ENCODE results near the gene ATP13A3. TPM values are rescaled to one million over a fixed set of nuclear protein-coding genes. Genes with fewer than 3 reads are reported as not detected.

The ATP13A3 gene
- total RNA-seq, 4 donors from 2014 or later: 55.6 to 166 (median 94.7) TPM

- Histone ChIP-seq H3K4me1 (peaks cover 9 to 45% (median 17%) of the 10 kb centered on the region in 3 donors), H3K9me3 (no peaks in the 10 kb centered on the region), H3K36me3 (no peaks in the 10 kb centered on the region), H3K27ac (no peak overlapping the region), H3K27me3 (no peaks in the 10 kb centered on the region), H3K4me3 (no peak overlapping the region)
- intact Hi-C loops (cut with DNase I): no loop called here
- no peak for DNase-seq
- WGBS, 2 donors: 59 to 78% methylated on average over 7 of the region's 7 CpGs
- no peak for TF ChIP-seq CTCF (IDR thresholded peaks at IDR 0.05)
- TF ChIP-seq POLR2A (IDR thresholded peaks at IDR 0.05): no peak
Measured at GRCh38 chr3:194489736-194490612, 3.2 kb upstream of the ATP13A3 start.

GRCh38 chr3:194488055-194488742 lies 1.4 kb upstream of the ATP13A3 start:
- 46 to 64% methylated on average over 6 to 8 of the region's 10 CpGs for whole genome bisulfite sequencing, 2 donors
- Histone ChIP-seq H3K36me3 (no peaks in the 10 kb centered on the region), H3K9me3 (no peaks in the 10 kb centered on the region), H3K4me3 (peak overlapping the region in 3 of 4 donors; percentile 61 to 85 (median 85)), H3K27me3 (no peaks in the 10 kb centered on the region), H3K27ac (peak overlapping the region; percentile 42 to 98 (median 90)), H3K4me1 (peaks cover 9 to 55% (median 22%) of the 10 kb centered on the region in 3 donors)
- intact Hi-C loops (cut with DNase I): no loop called here
- TF ChIP-seq CTCF (IDR thresholded peaks at IDR 0.05): no peak
- no peak for TF ChIP-seq POLR2A (IDR thresholded peaks at IDR 0.05)
- no peak for DNase-seq

DNA sequence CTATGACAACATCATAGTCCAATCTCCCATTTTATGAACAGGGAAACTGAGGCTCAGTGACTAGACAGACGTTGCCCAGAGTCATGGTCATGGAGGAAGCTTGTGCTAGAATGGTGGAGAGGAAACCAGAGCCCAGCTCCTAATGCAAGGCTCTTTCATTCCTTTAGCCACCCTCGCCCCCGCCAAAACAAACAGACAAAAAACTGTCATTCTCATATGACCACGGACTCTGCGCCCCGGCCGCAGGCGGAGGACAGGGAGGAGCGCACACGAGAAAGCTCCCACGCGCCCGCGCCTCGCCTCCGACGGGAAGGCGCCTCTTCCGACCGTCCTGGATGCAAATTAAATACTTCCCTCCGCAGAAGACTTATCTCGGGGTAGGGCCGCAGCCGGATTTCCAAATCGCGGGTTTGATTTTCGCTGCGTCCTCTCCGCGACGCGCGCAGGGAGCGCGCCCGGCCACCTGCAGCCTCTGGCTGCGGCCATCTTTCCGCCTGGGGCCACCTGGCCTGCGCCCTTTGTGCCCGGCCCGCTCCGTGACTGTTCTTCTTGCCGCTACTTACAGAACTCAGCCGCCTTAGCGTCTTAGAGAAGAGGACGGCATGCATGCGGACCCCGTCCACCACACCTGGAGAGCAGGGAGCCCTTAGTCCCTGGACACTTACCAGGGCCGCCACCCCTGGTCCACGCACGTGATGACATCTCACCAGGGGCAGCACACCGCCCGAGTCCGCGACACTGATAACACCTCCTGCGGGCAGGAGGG lies 670 bp upstream of the ATP13A3 start:
- no peaks in the 10 kb centered on the region for H3K36me3 ChIP-seq
- no peaks in the 10 kb centered on the region for H3K27me3 ChIP-seq
- H3K4me3 ChIP-seq: peak overlapping the region; percentile 61 to 85 (median 79)
- intact Hi-C loops (cut with DNase I): no loop called here
- no peak for TF ChIP-seq POLR2A (IDR thresholded peaks at IDR 0.05)
- TF ChIP-seq CTCF (IDR thresholded peaks at IDR 0.05): no peak
- 10 to 34% methylated on average over 15 to 17 of the region's 56 CpGs for WGBS, 2 donors
- H3K27ac ChIP-seq: peak overlapping the region; percentile 85 to 98 (median 94)
- H3K9me3 ChIP-seq: no peaks in the 10 kb centered on the region
- DNase-seq: no peak
- H3K4me1 ChIP-seq: peaks cover 9 to 59% (median 22%) of the 10 kb centered on the region in 3 donors

DNA sequence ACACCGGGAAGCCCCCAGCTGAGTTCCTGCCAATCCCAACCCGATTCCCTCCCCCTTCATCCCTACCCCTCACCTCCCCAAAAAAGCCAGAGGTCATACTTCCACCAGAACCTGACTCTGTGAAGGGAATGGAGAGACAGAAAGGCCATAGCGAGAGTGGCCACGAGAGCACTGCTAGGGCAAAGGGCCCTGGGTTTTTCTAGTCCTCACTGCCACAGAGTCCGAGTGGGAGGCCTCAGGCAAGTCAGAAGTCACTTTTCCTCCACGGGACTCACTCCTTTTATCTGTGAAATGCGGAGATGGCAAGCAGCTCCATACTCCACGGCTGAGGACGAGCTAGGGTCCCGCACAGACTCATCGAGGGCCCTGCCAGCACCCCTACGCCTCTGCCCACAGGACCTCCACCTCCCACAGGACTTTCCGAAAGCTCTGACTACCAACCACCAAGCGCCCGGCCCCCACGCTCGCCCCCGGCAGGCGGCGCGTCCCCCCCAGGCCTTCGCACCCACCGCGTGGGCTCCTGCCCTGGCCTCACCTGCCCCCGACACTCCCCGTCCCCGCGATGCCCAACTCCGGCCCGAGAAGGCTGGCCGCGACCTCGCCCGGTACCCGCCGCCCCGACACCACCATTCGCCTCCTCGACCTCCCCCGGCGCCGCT lies 792 bp downstream of the ATP13A3 start:
- Histone ChIP-seq H3K9me3 (no peaks in the 10 kb centered on the region), H3K27ac (peak overlapping the region; percentile 85 to 98 (median 94)), H3K4me1 (peaks cover 13 to 74% (median 29%) of the 10 kb centered on the region in 3 donors), H3K36me3 (no peaks in the 10 kb centered on the region), H3K4me3 (peak overlapping the region; percentile 61 to 85 (median 79)), H3K27me3 (no peaks in the 10 kb centered on the region)
- DNase-seq: no peak
- WGBS, 2 donors: 0% methylated on average over 6 to 10 of the region's 42 CpGs
- intact Hi-C loops (cut with DNase I): no loop called here
- TF ChIP-seq CTCF (IDR thresholded peaks at IDR 0.05): peak in 1 of 6 experiments; percentile 30
- TF ChIP-seq POLR2A (IDR thresholded peaks at IDR 0.05): peak in 1 of 4 donors; percentile 8

All from esophagus squamous epithelium (tissue), 5 donors.